NCI-H2107 (cell line): ENCODE data around the gene EFEMP2.

Source experiments
- DNase-seq: peaks from one replicate; lab custom pipeline; 2025; lab: John Stamatoyannopoulos, UW

EFEMP2 gene

GRCh38 chr11:65872586-65873317 is at the start of gene EFEMP2:
Gene EFEMP2 (minus strand): TSS chr11:65872800. CDS start chr11:65872354, 446 bp downstream.
- no peak for DNase-seq

GRCh38 chr11:65921876-65922275 is 49.3 kb upstream of the EFEMP2 start:
- DNase-seq: no peak

DNA sequence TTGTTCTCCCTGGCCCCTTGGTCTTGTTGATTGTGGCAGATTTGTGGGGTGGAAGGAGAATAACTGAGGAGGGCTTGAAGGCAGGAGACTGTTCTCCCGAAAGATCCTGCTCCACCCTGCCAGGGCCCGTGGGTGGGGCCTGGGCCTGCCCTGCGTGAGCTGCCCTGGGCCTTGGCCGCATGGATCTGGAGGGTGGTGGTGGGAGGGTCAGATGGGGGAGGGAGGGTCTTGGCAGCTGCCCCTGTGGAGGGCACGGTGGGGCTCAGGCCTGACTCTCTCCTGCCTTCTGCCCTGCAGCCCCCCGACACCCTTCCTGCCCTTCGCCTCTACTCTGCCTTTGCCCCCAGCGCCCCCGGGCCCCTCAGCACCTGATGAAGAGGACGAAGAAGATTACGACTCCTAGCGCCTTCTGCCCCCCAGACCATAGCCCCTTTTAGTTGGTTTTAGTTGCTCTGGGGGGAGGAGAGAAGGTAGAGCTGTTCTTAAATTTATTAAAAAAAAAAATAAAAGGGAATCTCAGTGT is 48.5 kb upstream of the EFEMP2 start:
- DNase-seq: no peak

- DNase-seq: no peak
Measured at GRCh38 chr11:65920372-65920802, 47.8 kb upstream of the EFEMP2 start.

GRCh38 chr11:65919573-65920371 is 47.2 kb upstream of the EFEMP2 start:
- DNase-seq: no peak

DNA sequence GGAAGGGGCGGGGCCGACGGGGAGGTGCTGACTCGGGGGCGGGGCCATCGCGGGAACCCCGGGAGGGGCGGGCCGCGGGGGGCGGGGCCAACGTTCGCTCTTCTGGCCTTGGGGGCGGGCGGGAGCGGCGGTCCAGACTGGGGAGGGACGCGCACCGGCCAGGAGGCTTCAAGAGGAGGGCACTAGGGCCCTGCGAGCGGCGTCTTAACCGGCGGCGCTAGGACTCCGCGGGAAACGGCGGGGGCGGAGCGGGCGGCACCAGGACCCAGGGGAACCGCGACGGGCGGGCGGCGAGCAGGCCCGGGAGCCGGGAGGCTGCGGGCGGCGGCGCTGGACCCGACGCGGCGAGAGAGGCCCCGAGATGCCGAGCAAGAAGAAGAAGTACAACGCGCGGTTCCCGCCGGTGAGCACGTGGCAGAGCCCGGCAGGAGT is 46.6 kb upstream of the EFEMP2 start, which contains the start of gene DRAP1:
DRAP1 (plus strand) TSS at position 286 of the 432 bp plus-strand sequence; CDS start at position 362, 76 bp downstream.
- peak; percentile 96 for DNase-seq

GRCh38 chr11:65918211-65919140 is 45.9 kb upstream of the EFEMP2 start, which contains the start of gene C11orf68:
Gene C11orf68 (minus strand): TSS chr11:65919062. CDS start chr11:65919031, 31 bp downstream.
- DNase-seq: no peak

DNA sequence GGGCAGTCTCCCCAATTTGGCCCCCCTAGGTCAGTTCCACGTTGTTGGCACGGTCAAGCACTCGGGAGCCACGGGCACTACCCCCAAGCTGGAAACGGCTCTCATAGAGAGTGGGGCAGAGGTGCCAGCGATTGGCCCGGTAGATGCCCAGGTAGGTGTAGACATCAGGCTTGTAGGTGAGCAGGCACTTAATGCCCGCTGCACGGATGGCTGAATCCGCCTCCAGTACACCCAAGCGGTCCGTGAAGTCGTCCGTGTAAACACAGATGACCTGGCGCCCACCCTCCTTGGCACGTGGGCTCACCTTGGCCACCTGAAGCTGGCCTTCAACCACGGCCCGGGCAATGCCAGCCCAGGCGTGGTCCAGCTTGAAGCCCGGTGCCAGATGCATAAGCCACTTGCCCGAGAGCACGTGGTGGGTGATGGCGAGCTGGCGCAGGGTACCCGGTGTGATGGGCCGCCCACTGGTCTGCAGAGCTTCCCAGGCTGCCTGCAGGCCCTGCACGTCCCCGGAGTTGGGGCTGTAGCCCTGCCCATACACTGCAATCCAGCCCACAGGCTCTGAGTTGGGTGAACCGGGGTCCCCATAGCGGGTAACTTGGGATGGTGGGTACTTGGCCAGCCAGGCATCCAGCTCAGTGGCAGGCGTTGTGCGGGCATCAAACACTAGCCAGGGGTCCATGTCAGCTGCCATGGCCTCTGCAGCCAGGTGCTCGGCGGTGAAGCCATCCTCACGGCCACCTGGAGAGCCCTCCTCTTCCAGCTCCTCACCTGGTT is 45.0 kb upstream of the EFEMP2 start:
- no peak for DNase-seq

GRCh38 chr11:65917077-65917433 is 44.5 kb upstream of the EFEMP2 start:
- DNase-seq: no peak

DNA sequence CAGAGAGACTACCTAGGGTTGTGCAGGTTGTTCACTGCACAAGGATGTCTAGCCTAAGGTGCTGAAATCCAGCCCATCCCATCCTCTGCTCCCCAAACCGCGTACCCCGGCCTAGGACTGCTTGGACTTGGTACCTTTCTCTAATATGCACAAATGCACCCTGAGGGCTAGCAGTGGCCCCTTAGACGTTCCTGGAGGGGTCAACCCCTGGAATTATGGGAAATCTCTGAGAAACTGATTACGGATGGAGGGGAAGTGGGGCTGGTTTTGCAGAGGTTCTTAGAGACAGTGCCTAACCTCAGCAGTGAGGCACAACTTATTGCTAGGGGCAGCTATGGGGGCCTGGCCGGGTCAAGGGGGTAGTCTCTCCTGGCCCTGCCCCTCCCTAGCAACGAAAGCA is 43.8 kb upstream of the EFEMP2 start:
- no peak for DNase-seq

DNA sequence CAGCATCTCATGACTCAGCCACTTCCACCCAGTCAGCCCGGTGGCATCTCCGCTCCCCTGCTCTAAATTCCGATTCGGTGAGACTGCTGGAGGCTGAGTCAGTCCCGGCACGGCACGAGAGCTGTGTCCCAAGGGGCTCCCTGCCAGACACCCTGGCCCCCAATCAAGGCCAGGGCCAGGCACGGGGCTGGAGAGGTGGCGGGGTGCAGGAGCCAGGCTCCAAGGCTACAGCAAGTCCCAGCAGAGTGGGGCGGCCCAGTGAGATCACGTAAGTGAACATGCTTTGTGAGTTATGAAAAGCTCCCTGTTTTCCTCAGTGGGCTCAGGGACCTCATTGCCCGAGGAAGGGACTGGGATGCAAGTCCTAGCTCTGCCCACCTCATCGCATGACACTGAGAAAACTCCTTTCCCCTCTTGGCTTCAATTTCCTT is 43.2 kb upstream of the EFEMP2 start:
- no peak for DNase-seq

GRCh38 chr11:65915101-65915820 is 42.7 kb upstream of the EFEMP2 start:
- DNase-seq: no peak

DNA sequence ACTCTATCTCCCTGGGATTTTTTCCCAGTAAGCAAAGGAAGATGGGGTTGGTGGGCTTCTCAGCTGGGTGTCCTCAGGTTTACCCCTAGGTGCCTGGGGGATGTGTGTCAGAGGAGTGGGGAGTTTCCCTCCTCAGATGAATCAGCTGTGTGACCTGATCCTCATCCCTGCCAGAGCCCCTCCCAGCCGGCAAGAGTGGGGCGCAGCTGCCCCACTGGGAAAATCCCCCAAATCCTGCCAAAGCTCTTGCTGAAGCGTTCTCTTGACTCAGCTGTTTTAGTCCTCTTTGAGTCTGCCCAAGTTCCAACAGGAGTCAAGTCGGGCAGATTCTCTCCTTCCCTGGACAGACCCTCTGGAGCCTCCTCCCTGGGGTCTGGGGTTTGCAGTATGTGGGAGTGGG is 40.2 kb upstream of the EFEMP2 start:
- DNase-seq: no peak

DNA sequence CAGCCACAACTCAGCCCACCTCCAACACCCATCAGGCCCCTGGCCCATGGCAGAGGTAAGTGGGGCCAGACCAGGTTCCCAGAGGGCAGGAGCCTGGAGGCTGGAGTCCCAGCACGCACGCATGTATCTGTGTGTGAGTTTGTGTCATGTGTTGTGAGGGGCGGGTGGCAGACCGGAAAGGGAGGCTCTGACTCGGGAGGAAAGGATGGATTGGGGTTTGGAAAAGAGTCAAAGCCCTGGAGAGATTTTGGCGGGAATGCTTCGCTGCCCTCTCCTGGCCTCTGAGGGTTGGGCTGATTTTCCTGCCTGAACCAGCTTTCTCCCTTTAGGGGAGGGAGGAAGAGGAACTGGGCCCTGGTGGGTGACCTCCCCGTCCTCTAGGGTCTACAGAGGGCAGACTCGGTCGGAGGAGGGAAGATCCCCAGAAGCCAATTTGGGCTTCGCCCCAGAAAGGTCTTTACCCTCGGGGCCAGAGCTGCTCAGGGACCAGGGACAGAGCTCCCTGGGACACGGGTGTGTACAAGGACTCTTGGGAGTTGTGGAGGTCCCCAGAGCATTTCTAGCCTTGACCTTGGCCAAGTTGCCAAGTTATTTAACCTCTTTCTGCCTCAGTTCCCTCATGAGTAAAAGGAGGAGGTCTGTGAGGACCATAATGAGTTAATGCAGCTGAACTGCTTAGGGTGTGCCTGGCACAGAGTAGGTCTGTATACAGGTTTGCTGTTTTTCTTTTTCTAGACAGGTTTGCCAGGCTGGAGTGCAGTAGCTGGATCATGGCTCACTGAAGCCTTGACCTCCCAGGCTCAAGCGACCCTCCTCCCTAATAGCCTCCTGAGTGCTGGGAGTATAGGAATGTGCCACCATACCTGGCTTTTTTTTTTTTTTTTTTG is 39.3 kb upstream of the EFEMP2 start:
- DNase-seq: peak; percentile 42

DNA sequence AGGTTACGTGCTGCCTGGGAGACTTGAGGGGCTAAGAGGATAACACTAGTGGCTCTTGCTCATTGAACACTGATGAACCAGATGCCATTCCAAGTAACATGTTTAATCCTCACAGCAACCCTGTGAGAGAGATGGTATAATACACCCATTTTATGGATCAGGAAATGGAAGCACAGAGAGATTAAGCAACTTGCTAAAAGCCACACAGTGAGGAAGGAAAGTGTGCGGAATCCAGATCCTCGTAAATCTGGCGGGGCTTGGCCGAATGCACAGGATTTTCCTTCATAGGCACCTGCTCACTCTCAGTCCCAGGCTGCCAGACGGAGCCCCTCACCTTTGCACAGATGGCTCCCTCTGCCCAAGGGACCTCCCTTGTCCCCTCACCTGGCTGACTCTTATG is 35.3 kb upstream of the EFEMP2 start:
- no peak for DNase-seq

- DNase-seq: no peak
Measured at GRCh38 chr11:65906602-65907001, 34.0 kb upstream of the EFEMP2 start.

DNA sequence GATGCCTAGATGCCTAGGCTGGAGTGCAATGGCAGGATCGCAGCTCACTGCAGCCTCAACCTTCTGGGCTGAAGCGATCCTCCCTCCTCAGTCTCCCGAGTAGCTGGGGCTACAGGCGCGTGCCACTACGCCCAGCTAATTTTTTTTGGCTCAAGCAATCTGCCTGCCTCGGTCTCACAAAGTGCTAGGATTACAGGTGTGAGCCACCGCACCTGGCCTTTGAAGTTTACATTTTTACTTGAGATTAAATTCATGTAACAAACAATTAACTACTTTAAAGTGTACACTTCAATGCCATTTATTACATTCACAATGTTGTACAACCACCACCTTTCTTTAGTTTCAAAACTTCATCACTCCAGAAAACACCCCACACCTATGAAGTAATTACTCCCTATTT is 31.1 kb upstream of the EFEMP2 start:
- DNase-seq: no peak

DNA sequence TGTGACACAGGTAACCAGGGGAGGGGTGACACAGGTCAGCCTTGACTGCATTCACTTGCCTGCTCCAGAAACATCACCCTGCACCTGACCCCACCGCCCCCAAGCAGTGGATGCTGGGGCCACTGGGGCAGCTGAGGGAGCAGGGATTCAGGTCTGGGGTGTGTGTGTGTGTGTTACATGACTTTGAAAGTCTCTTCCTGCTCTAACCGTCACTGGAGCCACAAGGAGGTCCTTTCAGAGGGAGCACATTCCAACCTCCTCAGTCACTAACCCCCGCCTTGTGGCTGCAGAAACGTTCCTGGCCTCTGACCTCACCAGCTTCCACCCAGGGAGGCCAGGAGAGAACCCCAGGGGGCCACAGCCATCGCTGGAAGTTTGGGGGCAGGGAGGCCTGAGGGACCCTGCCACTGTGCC is 30.5 kb upstream of the EFEMP2 start:
- DNase-seq: no peak

DNA sequence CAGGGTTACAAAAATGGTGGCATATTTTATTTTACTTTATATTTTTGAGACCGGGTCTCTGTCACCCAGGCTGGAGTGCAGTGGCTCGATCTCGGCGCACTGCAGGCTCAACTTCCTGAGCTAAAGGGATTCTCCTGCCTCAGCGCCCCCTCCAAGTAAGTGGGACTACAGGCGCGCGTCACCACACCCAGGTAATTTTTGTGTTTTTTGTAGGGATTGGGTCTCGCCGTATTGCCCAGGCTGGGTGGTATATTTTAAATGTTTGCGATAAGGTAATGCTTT is 28.2 kb upstream of the EFEMP2 start:
- no peak for DNase-seq
